HL-60 (cell line): ENCODE data around the gene FHIT.

Experiments used
- DNase-seq, 2 experiments: peaks; one replicate each; pipeline ENCODE4 v3.0.0-alpha.2; 2010 to 2020; ENCODE audit warnings: low read depth in 1 of 2, low spot score in 1 of 2
- H3K27ac ChIP-seq: fragments of 250-450 bp; sonication (Bioruptor Pico); replicated peaks from 2 replicates; pipeline ENCODE4 v1.5.1; 2020; ENCODE audit warnings: mild to moderate bottlenecking, moderate library complexity
- H3K27me3 ChIP-seq: fragments of 250-450 bp; sonication (Bioruptor Pico); 2 replicates; pipeline ENCODE4 v1.5.1; 2021; ENCODE audit warnings: mild to moderate bottlenecking, moderate library complexity; ENCODE audit not compliant: insufficient read depth, poor library complexity, severe bottlenecking
- H3K4me3 ChIP-seq: replicated peaks from 2 replicates; pipeline ENCODE4 v1.5.1; 2011; ENCODE audit warnings: mild to moderate bottlenecking, control low read depth, low read length; ENCODE audit not compliant: insufficient read depth
- CTCF ChIP-seq: IDR thresholded peaks from one replicate; pipeline ENCODE4 v1.5.1; 2011; ENCODE audit warnings: low read length, control low read depth, inconsistent platforms; ENCODE audit not compliant: insufficient read depth
- GABPA ChIP-seq: IDR thresholded peaks from 2 replicates; pipeline ENCODE4 v1.6.1; 2012; ENCODE audit warnings: low read depth
- POLR2AphosphoS5 ChIP-seq: IDR thresholded peaks from 2 replicates; pipeline ENCODE4 v1.6.1; 2012; ENCODE audit warnings: low read depth
- REST ChIP-seq: IDR thresholded peaks from 2 replicates; pipeline ENCODE4 v1.6.1; 2012; ENCODE audit warnings: low read depth; ENCODE audit not compliant: insufficient replicate concordance
- SPI1 ChIP-seq: IDR thresholded peaks from 2 replicates; pipeline ENCODE4 v1.6.1; 2012; ENCODE audit warnings: low read depth, mild to moderate bottlenecking, borderline replicate concordance

FHIT gene

GRCh38 chr3:60877188-60877587 is 374.1 kb downstream of the FHIT start:
- Histone ChIP-seq H3K27ac (no peak overlapping the region), H3K27me3 (no peaks in the 10 kb centered on the region), H3K4me3 (no peak overlapping the region)
- TF ChIP-seq SPI1 (no peak), CTCF (no peak), POLR2AphosphoS5 (no peak), GABPA (no peak), REST (no peak)
- DNase-seq: no peak

- Histone ChIP-seq H3K4me3 (no peak overlapping the region), H3K27ac (no peak overlapping the region), H3K27me3 (no peaks in the 10 kb centered on the region)
- no peak for TF ChIP-seq REST
- TF ChIP-seq CTCF: no peak
- TF ChIP-seq SPI1: no peak
- DNase-seq: no peak
Measured at GRCh38 chr3:60870396-60870795, 380.9 kb downstream of the FHIT start.

- no peak for DNase-seq
- H3K4me3 ChIP-seq: no peak overlapping the region
- H3K27ac ChIP-seq: no peak overlapping the region
- no peaks in the 10 kb centered on the region for H3K27me3 ChIP-seq
- TF ChIP-seq CTCF (no peak), REST (no peak), GABPA (no peak), SPI1 (no peak), POLR2AphosphoS5 (no peak)
Measured at GRCh38 chr3:60867200-60867599, 384.1 kb downstream of the FHIT start.
